ENCODE results near the gene VTA1.

- no peak for TF ChIP-seq POLR2A (IDR thresholded peaks at IDR 0.05)
- TF ChIP-seq, protein P1, sequence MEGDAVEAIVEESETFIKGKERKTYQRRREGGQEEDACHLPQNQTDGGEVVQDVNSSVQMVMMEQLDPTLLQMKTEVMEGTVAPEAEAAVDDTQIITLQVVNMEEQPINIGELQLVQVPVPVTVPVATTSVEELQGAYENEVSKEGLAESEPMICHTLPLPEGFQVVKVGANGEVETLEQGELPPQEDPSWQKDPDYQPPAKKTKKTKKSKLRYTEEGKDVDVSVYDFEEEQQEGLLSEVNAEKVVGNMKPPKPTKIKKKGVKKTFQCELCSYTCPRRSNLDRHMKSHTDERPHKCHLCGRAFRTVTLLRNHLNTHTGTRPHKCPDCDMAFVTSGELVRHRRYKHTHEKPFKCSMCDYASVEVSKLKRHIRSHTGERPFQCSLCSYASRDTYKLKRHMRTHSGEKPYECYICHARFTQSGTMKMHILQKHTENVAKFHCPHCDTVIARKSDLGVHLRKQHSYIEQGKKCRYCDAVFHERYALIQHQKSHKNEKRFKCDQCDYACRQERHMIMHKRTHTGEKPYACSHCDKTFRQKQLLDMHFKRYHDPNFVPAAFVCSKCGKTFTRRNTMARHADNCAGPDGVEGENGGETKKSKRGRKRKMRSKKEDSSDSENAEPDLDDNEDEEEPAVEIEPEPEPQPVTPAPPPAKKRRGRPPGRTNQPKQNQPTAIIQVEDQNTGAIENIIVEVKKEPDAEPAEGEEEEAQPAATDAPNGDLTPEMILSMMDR (IDR thresholded peaks at IDR 0.05): no peak
Measured at GRCh38 chr6:142225552-142225951, 78.5 kb downstream of the VTA1 start.
